Skeletal muscle satellite cell (primary cell): ENCODE data around the gene RAD50.
"Not testable (repeated sequence)": the region's sequence is repeated elsewhere in the genome, so short reads cannot be mapped to it uniquely, and the experiment has no call there.

Experiments used
- H3K27me3 ChIP-seq: 2 replicates; pipeline ENCODE4 v1.7.0; 2013; ENCODE audit warnings: low read length; ENCODE audit not compliant: control insufficient read depth, insufficient read depth
- H3K36me3 ChIP-seq: 2 replicates; pipeline ENCODE4 v1.7.0; 2013; ENCODE audit warnings: mild to moderate bottlenecking, control low read depth, low read length; ENCODE audit not compliant: insufficient read depth
- H3K4me1 ChIP-seq: 2 replicates; pipeline ENCODE4 v1.7.0; 2013; ENCODE audit warnings: low read length; ENCODE audit not compliant: control insufficient read depth, insufficient read depth
- H3K4me2 ChIP-seq: 2 replicates; pipeline ENCODE4 v1.7.0; 2013; ENCODE audit warnings: mild to moderate bottlenecking, low read length
- H3K4me3 ChIP-seq: 2 replicates; pipeline ENCODE4 v1.7.0; 2013; ENCODE audit warnings: low read length
- H3K9ac ChIP-seq: 2 replicates; pipeline ENCODE4 v1.7.0; 2013; ENCODE audit warnings: mild to moderate bottlenecking, low read depth, low read length, moderate library complexity
- H3K9me3 ChIP-seq: replicated peaks from 2 replicates; pipeline ENCODE4 v1.7.0; 2013; ENCODE audit warnings: mild to moderate bottlenecking, control low read depth, low read length

RAD50 gene

GRCh38 chr5:132607095-132607494, 50.3 kb downstream of the RAD50 start:
- H3K9me3 ChIP-seq = no peaks in the 10 kb centered on the region
- no peak overlapping the region for H3K9ac ChIP-seq
- no peak overlapping the region for H3K4me3 ChIP-seq
- no peaks in the 10 kb centered on the region for H3K27me3 ChIP-seq
- H3K36me3 ChIP-seq = peaks cover 52% of the 10 kb centered on the region
- no peak overlapping the region for H3K4me2 ChIP-seq
- no peaks in the 10 kb centered on the region for H3K4me1 ChIP-seq

DNA sequence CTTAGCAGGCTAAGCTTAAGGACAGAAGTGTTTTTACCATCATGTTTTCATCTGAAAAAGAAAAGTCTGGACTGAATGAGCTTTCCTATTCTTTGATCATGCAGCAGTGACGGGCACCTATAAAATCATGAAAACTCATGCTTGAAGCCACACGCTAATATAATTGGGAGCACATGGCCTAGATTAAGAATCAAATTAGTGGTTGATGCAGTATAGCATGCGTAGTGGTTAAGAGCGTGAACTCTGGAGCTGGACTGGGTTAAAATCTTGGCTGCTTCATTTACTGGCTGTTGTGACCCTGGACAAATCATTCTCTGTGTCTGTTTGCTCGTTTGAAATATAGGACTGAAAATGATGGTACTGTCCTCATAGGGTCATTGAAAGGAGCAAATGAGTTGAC, 51.3 kb downstream of the RAD50 start:
- Histone ChIP-seq H3K4me3 (no peak overlapping the region), H3K27me3 (no peaks in the 10 kb centered on the region), H3K9me3 (no peaks in the 10 kb centered on the region), H3K4me1 (no peaks in the 10 kb centered on the region), H3K36me3 (peaks cover 52% of the 10 kb centered on the region), H3K9ac (no peak overlapping the region), H3K4me2 (no peak overlapping the region)

- Histone ChIP-seq H3K4me1 (no peaks in the 10 kb centered on the region), H3K4me3 (no peak overlapping the region), H3K4me2 (no peak overlapping the region), H3K9ac (no peak overlapping the region), H3K27me3 (no peaks in the 10 kb centered on the region), H3K36me3 (peaks cover 60% of the 10 kb centered on the region), H3K9me3 (no peaks in the 10 kb centered on the region)
These were observed 55.2 kb downstream of the RAD50 start for GRCh38 chr5:132611965-132612364.

DNA sequence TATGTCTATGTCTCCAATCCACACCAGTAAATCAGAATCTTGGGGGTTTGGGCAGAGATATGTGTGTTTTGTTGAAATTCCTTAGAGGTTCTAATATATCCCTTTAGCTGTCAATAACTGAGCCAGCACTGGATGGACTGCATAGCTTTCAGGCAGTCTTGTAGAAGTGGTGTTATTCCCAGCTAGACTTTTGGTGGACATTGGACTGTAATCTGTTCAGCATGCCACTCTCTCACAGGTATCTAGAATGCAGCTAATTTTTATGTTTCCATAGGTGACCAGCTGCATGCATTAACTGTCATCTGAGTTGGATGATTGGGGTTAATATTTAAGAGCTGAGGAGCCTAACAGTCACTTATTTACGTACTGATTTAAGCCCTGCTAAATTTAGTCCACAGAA, 56.1 kb downstream of the RAD50 start:
- Histone ChIP-seq H3K4me3 (no peak overlapping the region), H3K27me3 (no peaks in the 10 kb centered on the region), H3K36me3 (peaks cover 60% of the 10 kb centered on the region), H3K4me1 (no peaks in the 10 kb centered on the region), H3K9me3 (no peaks in the 10 kb centered on the region), H3K4me2 (no peak overlapping the region), H3K9ac (no peak overlapping the region)

DNA sequence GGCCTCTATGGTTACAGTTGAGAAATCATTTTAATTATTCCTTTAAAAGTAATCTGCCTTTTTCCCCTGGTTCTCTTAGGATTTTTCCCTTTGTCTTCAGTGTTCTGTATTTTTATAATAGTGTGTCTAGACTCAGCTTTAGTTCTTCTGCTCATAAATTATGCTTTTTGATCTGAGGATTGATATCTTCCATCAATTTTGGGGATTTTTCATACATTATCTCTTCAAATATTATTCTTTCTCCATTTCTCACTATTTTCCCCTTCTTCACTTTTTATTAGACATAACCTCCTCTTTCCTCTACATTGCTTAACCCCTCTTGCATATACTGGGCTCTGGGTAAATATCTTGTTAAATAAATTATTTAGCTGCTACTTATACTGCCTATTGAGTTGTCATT, 64.9 kb downstream of the RAD50 start:
- H3K9ac ChIP-seq = no peak overlapping the region
- H3K36me3 ChIP-seq = peaks cover 29% of the 10 kb centered on the region
- H3K9me3 ChIP-seq = no peaks in the 10 kb centered on the region
- no peaks in the 10 kb centered on the region for H3K27me3 ChIP-seq
- no peaks in the 10 kb centered on the region for H3K4me1 ChIP-seq
- H3K4me3 ChIP-seq = no peak overlapping the region
- H3K4me2 ChIP-seq = no peak overlapping the region

- Histone ChIP-seq H3K36me3 (peaks cover 23% of the 10 kb centered on the region), H3K27me3 (no peaks in the 10 kb centered on the region), H3K9ac (no peak overlapping the region), H3K4me3 (no peak overlapping the region), H3K4me1 (no peaks in the 10 kb centered on the region), H3K9me3 (no peaks in the 10 kb centered on the region), H3K4me2 (no peak overlapping the region)
These were observed 65.8 kb downstream of the RAD50 start for GRCh38 chr5:132622608-132623007.

GRCh38 chr5:132627470-132627869, 70.7 kb downstream of the RAD50 start:
- Histone ChIP-seq H3K4me3 (no peak overlapping the region), H3K36me3 (peaks cover 24% of the 10 kb centered on the region), H3K4me2 (no peak overlapping the region), H3K27me3 (no peaks in the 10 kb centered on the region), H3K4me1 (no peaks in the 10 kb centered on the region), H3K9ac (no peak overlapping the region), H3K9me3 (no peaks in the 10 kb centered on the region)

DNA sequence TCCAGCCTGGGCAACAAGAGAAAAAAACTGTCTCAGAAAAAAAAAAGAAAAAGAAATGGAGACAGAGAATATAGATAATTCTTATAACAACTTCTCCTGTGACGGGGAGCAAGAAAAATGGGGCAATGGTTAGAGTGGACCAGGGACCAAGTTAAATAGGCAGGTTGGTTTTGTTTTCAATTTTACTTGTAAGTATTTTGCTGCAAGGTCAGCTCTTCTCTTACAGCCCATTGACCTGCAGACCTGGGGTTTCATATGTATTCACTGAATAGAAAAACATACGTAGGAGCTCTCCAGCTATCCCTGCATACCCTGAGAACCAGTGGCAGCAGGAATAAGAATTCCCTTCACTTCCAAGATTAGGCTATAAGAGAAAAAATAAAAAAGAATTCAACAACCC, 72.0 kb downstream of the RAD50 start:
- Histone ChIP-seq H3K4me2 (no peak overlapping the region), H3K27me3 (no peaks in the 10 kb centered on the region), H3K4me3 (no peak overlapping the region), H3K4me1 (no peaks in the 10 kb centered on the region), H3K9ac (no peak overlapping the region), H3K36me3 (peaks cover 21% of the 10 kb centered on the region), H3K9me3 (no peaks in the 10 kb centered on the region)

GRCh38 chr5:132629230-132629944, 72.6 kb downstream of the RAD50 start:
- Histone ChIP-seq H3K4me3 (no peak overlapping the region), H3K27me3 (no peaks in the 10 kb centered on the region), H3K9ac (no peak overlapping the region), H3K36me3 (peaks cover 19% of the 10 kb centered on the region), H3K4me1 (no peaks in the 10 kb centered on the region), H3K9me3 (no peaks in the 10 kb centered on the region), H3K4me2 (no peak overlapping the region)

DNA sequence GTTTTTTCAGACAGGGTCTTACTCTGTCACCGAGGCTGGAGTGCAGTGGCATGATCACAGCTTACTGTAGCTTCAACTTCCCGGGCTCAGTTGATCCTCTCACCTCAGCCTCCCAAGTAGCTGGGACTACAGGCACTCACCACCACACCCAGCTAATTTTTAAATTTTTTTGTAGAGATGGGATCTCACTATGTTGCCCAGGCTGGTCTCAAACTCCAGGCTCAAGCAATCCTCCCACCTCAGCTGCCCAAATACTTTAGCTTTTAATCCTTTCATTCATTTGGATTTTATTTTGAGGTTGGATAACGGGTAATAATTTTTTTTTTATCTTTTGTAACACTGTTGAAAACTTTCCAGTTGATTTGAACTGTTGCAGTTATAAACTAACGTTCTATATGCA, 76.8 kb downstream of the RAD50 start:
- H3K4me1 ChIP-seq, H3K27me3 ChIP-seq, H3K9me3 ChIP-seq, H3K4me2 ChIP-seq, H3K9ac ChIP-seq, H3K4me3 ChIP-seq: not testable (repeated sequence)
- peaks cover 39% of the 10 kb centered on the region for H3K36me3 ChIP-seq

- no peak overlapping the region for H3K9ac ChIP-seq
- no peaks in the 10 kb centered on the region for H3K4me1 ChIP-seq
- H3K9me3 ChIP-seq = no peaks in the 10 kb centered on the region
- no peak overlapping the region for H3K4me3 ChIP-seq
- no peaks in the 10 kb centered on the region for H3K27me3 ChIP-seq
- no peak overlapping the region for H3K4me2 ChIP-seq
- peaks cover 46% of the 10 kb centered on the region for H3K36me3 ChIP-seq
These were observed 79.1 kb downstream of the RAD50 start for GRCh38 chr5:132635873-132636272.

DNA sequence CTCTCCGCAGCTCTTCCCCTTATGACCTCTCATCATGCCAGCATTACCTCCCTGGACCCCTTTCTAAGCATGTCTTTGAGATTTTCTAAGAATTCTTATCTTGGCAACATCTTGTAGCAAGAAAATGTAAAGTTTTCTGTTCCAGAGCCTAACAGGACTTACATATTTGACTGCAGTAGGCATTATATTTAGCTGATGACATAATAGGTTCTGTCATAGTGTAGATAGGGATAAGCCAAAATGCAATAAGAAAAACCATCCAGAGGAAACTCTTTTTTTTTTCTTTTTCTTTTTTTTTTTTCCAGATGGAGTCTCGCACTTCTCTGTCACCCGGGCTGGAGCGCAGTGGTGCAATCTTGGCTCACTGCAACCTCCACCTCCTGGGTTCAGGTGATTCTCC, 80.5 kb downstream of the RAD50 start:
- H3K27me3 ChIP-seq = no peaks in the 10 kb centered on the region
- no peaks in the 10 kb centered on the region for H3K4me1 ChIP-seq
- H3K36me3 ChIP-seq = peaks cover 53% of the 10 kb centered on the region
- H3K9me3 ChIP-seq = no peaks in the 10 kb centered on the region
- H3K4me2 ChIP-seq = no peak overlapping the region
- no peak overlapping the region for H3K9ac ChIP-seq
- H3K4me3 ChIP-seq = no peak overlapping the region
